ENCODE results near the gene C2orf49.
"Not testable (repeated sequence)": the region's sequence is repeated elsewhere in the genome, so short reads cannot be mapped to it uniquely, and the experiment has no call there.

Gene C2orf49

DNA sequence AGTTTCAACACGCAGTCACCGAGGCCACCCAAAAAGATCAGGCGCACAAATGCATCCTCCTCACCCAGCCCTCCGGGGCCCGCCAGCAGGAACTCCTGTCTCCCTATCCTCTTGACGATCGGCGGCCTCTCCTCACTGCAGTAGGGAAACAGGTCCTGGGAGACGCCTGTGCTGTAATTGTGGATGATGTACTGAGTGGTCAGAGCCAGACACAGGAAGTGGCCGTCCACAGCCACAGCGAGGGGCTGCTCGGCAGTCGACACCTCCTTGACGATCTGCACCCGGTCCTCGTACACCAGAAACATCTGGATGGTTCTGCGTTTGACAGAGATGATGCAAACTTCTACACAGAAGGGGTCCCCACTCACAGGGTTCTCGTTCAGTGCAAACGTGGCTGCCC lies 29.8 kb upstream of the C2orf49 start:
- Mint-ChIP-seq H3K9me3 (no peaks in the 10 kb centered on the region), H3K4me1 (peaks cover 7% of the 10 kb centered on the region), H3K4me3 (no peak overlapping the region), H3K27ac (no peak overlapping the region), H3K36me3 (peaks cover 15% of the 10 kb centered on the region), H3K27me3 (no peaks in the 10 kb centered on the region)
- CTCF ChIA-PET = no interaction called here
- no peak for DNase-seq

- CTCF ChIA-PET = no interaction called here
- DNase-seq = no peak
- H3K4me3 Mint-ChIP-seq = no peak overlapping the region
These were observed 29.4 kb upstream of the C2orf49 start for GRCh38 chr2:105307962-105308361.

DNA sequence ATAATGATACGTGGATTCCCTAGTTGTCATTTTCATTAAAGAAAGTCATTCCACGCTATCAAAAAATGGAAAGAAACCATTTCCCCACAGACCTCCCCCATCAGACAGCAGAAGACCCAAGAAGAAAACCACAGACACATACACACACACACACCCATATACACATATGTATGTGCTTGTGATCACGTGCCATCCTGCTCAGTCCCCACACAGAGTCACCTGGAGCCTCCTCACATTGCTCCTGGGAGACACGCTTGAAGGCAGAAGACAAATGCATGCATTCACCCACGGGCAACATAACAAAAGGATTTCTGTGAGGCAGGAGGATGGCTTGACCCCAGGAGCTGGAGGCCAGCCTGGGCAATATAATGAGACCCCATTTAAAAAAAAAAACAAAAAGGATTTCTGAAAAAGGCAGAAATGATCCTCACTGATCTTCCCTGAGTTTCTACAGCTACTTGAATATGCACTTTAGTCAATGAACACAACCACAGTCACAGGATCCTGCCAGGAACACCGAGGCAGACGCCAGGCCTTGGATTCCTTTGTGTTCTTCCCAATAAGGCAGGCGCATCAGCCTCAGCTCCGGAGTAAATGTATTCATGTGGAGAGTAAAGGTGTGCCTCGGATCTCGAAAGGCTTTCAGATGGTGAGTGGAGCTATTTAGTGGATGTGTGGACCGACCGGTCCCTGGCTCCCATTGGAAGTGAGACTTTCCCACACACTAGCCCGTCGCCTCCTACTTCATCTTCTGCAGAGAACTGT lies 28.8 kb upstream of the C2orf49 start:
- no peak overlapping the region for H3K4me3 Mint-ChIP-seq

More at GRCh38 chr2:105307962-105308361, 29.4 kb upstream of the C2orf49 start:
- peaks cover 7% of the 10 kb centered on the region for H3K4me1 Mint-ChIP-seq
- H3K9me3 Mint-ChIP-seq = no peaks in the 10 kb centered on the region
- H3K27me3 Mint-ChIP-seq = no peaks in the 10 kb centered on the region
- H3K36me3 Mint-ChIP-seq = peaks cover 15% of the 10 kb centered on the region
- H3K27ac Mint-ChIP-seq = no peak overlapping the region

GRCh38 chr2:105309147-105309545 lies 28.2 kb upstream of the C2orf49 start:
- Mint-ChIP-seq H3K4me3 (no peak overlapping the region), H3K4me1 (peaks cover 5% of the 10 kb centered on the region), H3K27ac (no peak overlapping the region), H3K9me3 (no peaks in the 10 kb centered on the region), H3K27me3 (no peaks in the 10 kb centered on the region), H3K36me3 (peaks cover 15% of the 10 kb centered on the region)
- DNase-seq = no peak
- CTCF ChIA-PET = no interaction called here

More for the DNA sequence above, 28.8 kb upstream of the C2orf49 start:
- H3K36me3 Mint-ChIP-seq = peaks cover 15% of the 10 kb centered on the region
- H3K4me1 Mint-ChIP-seq = peaks cover 6% of the 10 kb centered on the region
- H3K27ac Mint-ChIP-seq = no peak overlapping the region
- no peak for DNase-seq
- no peaks in the 10 kb centered on the region for H3K9me3 Mint-ChIP-seq
- CTCF ChIA-PET = no interaction called here
- H3K27me3 Mint-ChIP-seq = no peaks in the 10 kb centered on the region

GRCh38 chr2:105313877-105314276 lies 23.5 kb upstream of the C2orf49 start:
- Mint-ChIP-seq H3K27ac (no peak overlapping the region), H3K4me1 (peaks cover 3% of the 10 kb centered on the region), H3K9me3 (no peaks in the 10 kb centered on the region), H3K4me3 (no peak overlapping the region), H3K27me3 (no peaks in the 10 kb centered on the region), H3K36me3 (peaks cover 2% of the 10 kb centered on the region)
- CTCF ChIA-PET = no interaction called here
- no peak for DNase-seq

GRCh38 chr2:105315314-105315713 lies 22.0 kb upstream of the C2orf49 start:
- H3K9me3 Mint-ChIP-seq = no peaks in the 10 kb centered on the region
- no peak for DNase-seq
- H3K27me3 Mint-ChIP-seq = no peaks in the 10 kb centered on the region
- H3K36me3 Mint-ChIP-seq = peaks cover 2% of the 10 kb centered on the region
- H3K4me1 Mint-ChIP-seq = peaks cover 3% of the 10 kb centered on the region
- CTCF ChIA-PET = no interaction called here
- H3K27ac Mint-ChIP-seq = no peak overlapping the region
- no peak overlapping the region for H3K4me3 Mint-ChIP-seq

GRCh38 chr2:105317937-105318336 lies 19.4 kb upstream of the C2orf49 start:
- H3K36me3 Mint-ChIP-seq = peaks cover 9% of the 10 kb centered on the region
- DNase-seq = no peak
- no peaks in the 10 kb centered on the region for H3K9me3 Mint-ChIP-seq
- no peak overlapping the region for H3K27ac Mint-ChIP-seq
- CTCF ChIA-PET = interaction anchor here (0.8 kb wide), 1 partner anchor 11 kb away, joined by 3 read pairs; no protein-coding TSS in a partner anchor
- no peaks in the 10 kb centered on the region for H3K27me3 Mint-ChIP-seq
- no peak overlapping the region for H3K4me3 Mint-ChIP-seq
- peaks cover 3% of the 10 kb centered on the region for H3K4me1 Mint-ChIP-seq

- Mint-ChIP-seq H3K9me3 (no peaks in the 10 kb centered on the region), H3K27me3 (no peaks in the 10 kb centered on the region), H3K27ac (no peak overlapping the region), H3K4me1 (no peaks in the 10 kb centered on the region), H3K36me3 (peaks cover 10% of the 10 kb centered on the region), H3K4me3 (no peak overlapping the region)
- CTCF ChIA-PET = no interaction called here
- no peak for DNase-seq
These were observed 16.6 kb upstream of the C2orf49 start for GRCh38 chr2:105320651-105321215.

DNA sequence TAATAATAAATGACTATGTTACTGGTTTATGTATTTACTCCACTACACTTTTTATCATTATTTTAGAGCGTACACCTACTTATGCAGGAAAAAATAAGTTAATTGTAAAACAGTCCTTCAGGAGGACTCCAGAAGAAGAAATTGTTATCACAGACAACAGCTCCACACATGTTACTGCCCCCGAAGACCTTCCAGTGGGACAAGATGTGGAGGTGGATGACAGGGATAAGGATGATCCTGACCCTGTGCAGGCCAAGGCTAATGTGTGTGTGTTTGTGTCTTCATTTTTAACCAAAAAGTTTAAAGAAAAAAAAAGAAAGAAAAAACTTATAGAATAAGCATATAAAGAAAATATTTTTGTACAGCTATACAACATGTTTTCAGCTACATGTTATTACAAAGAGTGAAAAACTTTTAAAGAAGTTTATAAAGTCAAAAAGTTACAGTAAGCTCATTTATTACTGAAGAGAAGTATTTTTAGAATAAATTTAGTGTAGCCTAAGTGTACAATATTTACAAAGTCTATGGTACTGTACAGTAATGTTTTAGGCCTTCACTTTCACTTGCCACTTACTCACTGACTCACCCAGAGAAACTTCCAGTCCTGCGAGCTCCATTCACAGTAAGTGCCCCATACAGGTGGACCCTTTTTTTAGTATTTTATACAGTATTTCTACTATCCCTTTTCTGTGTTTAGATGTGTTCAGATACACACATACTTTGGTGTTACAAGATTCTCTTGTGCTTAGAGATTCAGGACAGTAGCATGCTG lies 15.3 kb upstream of the C2orf49 start:
- DNase-seq = no peak
- Mint-ChIP-seq H3K4me1 (peaks cover 4% of the 10 kb centered on the region), H3K9me3 (no peaks in the 10 kb centered on the region), H3K36me3 (peaks cover 11% of the 10 kb centered on the region), H3K4me3 (no peak overlapping the region), H3K27ac (no peak overlapping the region), H3K27me3 (no peaks in the 10 kb centered on the region)
- CTCF ChIA-PET = interaction anchor here (1.7 kb wide), 1 partner anchor 85 kb away, joined by 4 read pairs; no protein-coding TSS in a partner anchor

GRCh38 chr2:105323111-105323510 lies 14.2 kb upstream of the C2orf49 start:
- H3K4me1 Mint-ChIP-seq = peaks cover 12% of the 10 kb centered on the region
- no peak overlapping the region for H3K27ac Mint-ChIP-seq

GRCh38 chr2:105324101-105324500 lies 13.2 kb upstream of the C2orf49 start:
- H3K27me3 Mint-ChIP-seq = no peaks in the 10 kb centered on the region
- CTCF ChIA-PET = interaction anchor here (1.4 kb wide), 1 partner anchor 45 kb away, joined by 3 read pairs; no protein-coding TSS in a partner anchor

More at GRCh38 chr2:105323111-105323510, 14.2 kb upstream of the C2orf49 start:
- Mint-ChIP-seq H3K9me3 (no peaks in the 10 kb centered on the region), H3K36me3 (peaks cover 11% of the 10 kb centered on the region), H3K4me3 (no peak overlapping the region), H3K27me3 (no peaks in the 10 kb centered on the region)
- CTCF ChIA-PET = interaction anchor here (1.7 kb wide), 1 partner anchor 86 kb away, joined by 4 read pairs; no protein-coding TSS in a partner anchor
- DNase-seq = no peak

GRCh38 chr2:105324732-105325131 lies 12.6 kb upstream of the C2orf49 start:
- CTCF ChIA-PET = interaction anchor here (0.7 to 1.4 kb wide), 2 partner anchors 44 to 64 kb away, joined by 3 read pairs; no protein-coding TSS in a partner anchor
- no peaks in the 10 kb centered on the region for H3K9me3 Mint-ChIP-seq
- H3K27ac Mint-ChIP-seq = no peak overlapping the region
- peaks cover 24% of the 10 kb centered on the region for H3K4me1 Mint-ChIP-seq
- H3K4me3 Mint-ChIP-seq = no peak overlapping the region
- no peaks in the 10 kb centered on the region for H3K27me3 Mint-ChIP-seq
- H3K36me3 Mint-ChIP-seq = peaks cover 13% of the 10 kb centered on the region
- DNase-seq = no peak

More at GRCh38 chr2:105324101-105324500, 13.2 kb upstream of the C2orf49 start:
- DNase-seq = no peak
- Mint-ChIP-seq H3K27ac (no peak overlapping the region), H3K4me3 (no peak overlapping the region), H3K36me3 (peaks cover 11% of the 10 kb centered on the region), H3K9me3 (no peaks in the 10 kb centered on the region), H3K4me1 (peaks cover 22% of the 10 kb centered on the region)

- Mint-ChIP-seq H3K4me3 (no peak overlapping the region), H3K4me1 (peaks cover 29% of the 10 kb centered on the region), H3K9me3 (no peaks in the 10 kb centered on the region), H3K27me3 (no peaks in the 10 kb centered on the region), H3K36me3 (peaks cover 13% of the 10 kb centered on the region), H3K27ac (no peak overlapping the region)
- no peak for DNase-seq
- CTCF ChIA-PET = interaction anchor here (1.4 kb wide), 1 partner anchor 43 kb away, joined by 3 read pairs; no protein-coding TSS in a partner anchor
These were observed 11.9 kb upstream of the C2orf49 start for GRCh38 chr2:105325389-105325963.

DNA sequence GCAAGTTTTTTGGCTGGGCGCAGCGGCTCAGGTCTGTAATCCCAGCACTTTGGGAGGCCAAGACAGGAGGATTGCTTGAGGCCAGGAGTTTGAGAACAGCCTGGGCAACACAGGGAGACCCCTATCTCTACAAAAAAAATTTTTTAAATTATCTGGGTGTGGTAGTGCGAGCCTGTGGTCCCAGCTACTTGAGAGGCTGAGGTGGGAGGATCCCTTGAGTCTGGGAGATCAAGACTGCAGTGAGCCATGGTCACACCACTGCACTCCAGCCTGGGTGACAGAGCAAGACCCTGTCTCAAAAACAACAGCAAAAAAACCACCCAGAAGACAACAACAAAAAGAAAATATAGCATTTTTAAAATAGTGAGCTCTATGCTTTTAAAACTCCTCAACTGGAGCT lies 10.1 kb upstream of the C2orf49 start:
- H3K9me3 Mint-ChIP-seq, H3K27ac Mint-ChIP-seq, H3K27me3 Mint-ChIP-seq, DNase-seq, CTCF ChIA-PET, H3K4me3 Mint-ChIP-seq: not testable (repeated sequence)
- peaks cover 13% of the 10 kb centered on the region for H3K36me3 Mint-ChIP-seq
- peaks cover 34% of the 10 kb centered on the region for H3K4me1 Mint-ChIP-seq
